GM23338 (cell line): ENCODE measurements around the gene TEX26. TPM values are rescaled to one million over a fixed set of nuclear protein-coding genes. Genes with fewer than 3 reads are reported as not detected.

Source experiments
- ATAC-seq: fragments of 200-7000 bp; cut with Tn5 transposase; 3 replicates; pipeline ENCODE4 v1.9.1; 2020
- DNase-seq: peaks from one replicate; pipeline ENCODE4 v3.0.0-alpha.2; 2015; ENCODE audit warnings: low spot score
- H2AFZ ChIP-seq: fragments of 200-600 bp; sonication (generic); 2 replicates; pipeline ENCODE4 v1.8.0; 2016; ENCODE audit warnings: antibody characterized with exemption, mild to moderate bottlenecking, moderate library complexity
- H3F3A ChIP-seq: fragments of 200-600 bp; sonication (generic); replicated peaks from 2 replicates; pipeline ENCODE4 v1.8.0; 2017; ENCODE audit warnings: antibody characterized with exemption, mixed run types, low read depth
- H3K27ac ChIP-seq: fragments of 200-600 bp; sonication (generic); 2 replicates; pipeline ENCODE4 v1.6.1; 2016; ENCODE audit warnings: low read depth
- H3K27me3 ChIP-seq: fragments of 200-600 bp; sonication (generic); 2 replicates; pipeline ENCODE4 v1.8.0; 2016; ENCODE audit warnings: mild to moderate bottlenecking, mixed run types, moderate library complexity; ENCODE audit not compliant: insufficient read depth
- H3K36me3 ChIP-seq: fragments of 200-600 bp; sonication (generic); 2 replicates; pipeline ENCODE4 v1.8.0; 2016; ENCODE audit warnings: mild to moderate bottlenecking; ENCODE audit not compliant: insufficient read depth
- H3K4me1 ChIP-seq: fragments of 200-600 bp; sonication (generic); 2 replicates; pipeline ENCODE4 v1.8.0; 2016; ENCODE audit warnings: mild to moderate bottlenecking, moderate library complexity; ENCODE audit not compliant: insufficient read depth
- H3K4me2 ChIP-seq: fragments of 200-600 bp; sonication (generic); 2 replicates; pipeline ENCODE4 v1.7.1; 2017; ENCODE audit warnings: mixed run types
- H3K4me3 ChIP-seq: fragments of 200-600 bp; sonication (generic); 2 replicates; pipeline ENCODE4 v1.6.1; 2016; ENCODE audit warnings: mixed run types
- H3K79me2 ChIP-seq: fragments of 200-600 bp; sonication (generic); replicated peaks from 2 replicates; pipeline ENCODE4 v1.8.0; 2017; ENCODE audit warnings: mild to moderate bottlenecking; ENCODE audit not compliant: insufficient read depth
- H3K9me2 ChIP-seq: fragments of 200-600 bp; sonication (generic); 2 replicates; pipeline ENCODE4 v1.8.0; 2017; ENCODE audit not compliant: insufficient read depth
- H4K20me1 ChIP-seq: fragments of 200-600 bp; sonication (generic); replicated peaks from 2 replicates; pipeline ENCODE4 v1.8.0; 2017; ENCODE audit warnings: mild to moderate bottlenecking; ENCODE audit not compliant: insufficient read depth
- H3K27ac Mint-ChIP-seq: 2 replicates; pipeline ENCODE4 v1.8.0; 2020; ENCODE audit warnings: inconsistent platforms, mild to moderate bottlenecking, moderate library complexity, mixed read lengths
- H3K27me3 Mint-ChIP-seq: 3 replicates; pipeline ENCODE4 v1.8.0; 2022; ENCODE audit warnings: low read depth, mild to moderate bottlenecking, moderate library complexity, mixed read lengths, inconsistent platforms; ENCODE audit not compliant: insufficient read depth, poor library complexity
- H3K36me3 Mint-ChIP-seq: 3 replicates; pipeline ENCODE4 v1.8.0; 2021; ENCODE audit warnings: low read depth, mild to moderate bottlenecking, inconsistent platforms, moderate library complexity, mixed read lengths
- H3K4me1 Mint-ChIP-seq: 3 replicates; pipeline ENCODE4 v1.8.0; 2020; ENCODE audit warnings: mild to moderate bottlenecking, inconsistent platforms, mixed read lengths
- H3K4me3 Mint-ChIP-seq: 3 replicates; pipeline ENCODE4 v1.8.0; 2021; ENCODE audit warnings: moderate library complexity, mild to moderate bottlenecking, inconsistent platforms, mixed read lengths
- H3K9me3 Mint-ChIP-seq: 3 replicates; pipeline ENCODE4 v1.8.0; 2020; ENCODE audit warnings: moderate library complexity, mild to moderate bottlenecking, inconsistent platforms, mixed read lengths
- CREB1 ChIP-seq: fragments of 250-450 bp; sonication (Bioruptor Pico); IDR thresholded peaks from 2 replicates; pipeline ENCODE4 v1.5.0; 2020; ENCODE audit warnings: low read depth, mild to moderate bottlenecking, moderate library complexity
- ETS1 ChIP-seq: IDR thresholded peaks from 2 replicates; pipeline ENCODE4 v1.6.1; 2016; ENCODE audit warnings: antibody characterized with exemption
- EZH2 ChIP-seq: fragments of 200-600 bp; sonication (generic); IDR thresholded peaks from one replicate; pipeline ENCODE4 v1.8.0; 2017; ENCODE audit warnings: antibody characterized with exemption, mild to moderate bottlenecking, low read depth; ENCODE audit not compliant: unreplicated experiment
- EZH2phosphoT487 ChIP-seq: fragments of 200-600 bp; sonication (generic); IDR thresholded peaks from one replicate; pipeline ENCODE4 v1.8.1; 2018; ENCODE audit warnings: antibody characterized with exemption; ENCODE audit not compliant: unreplicated experiment
- NANOG ChIP-seq: IDR thresholded peaks from 2 replicates; pipeline ENCODE4 v1.6.1; 2016; ENCODE audit warnings: antibody characterized with exemption, borderline replicate concordance
- STAT1 ChIP-seq: IDR thresholded peaks from one replicate; pipeline ENCODE4 v1.6.1; 2016; ENCODE audit warnings: antibody characterized with exemption; ENCODE audit not compliant: unreplicated experiment
- ZNF114 ChIP-seq: fragments of 250-450 bp; sonication (Bioruptor Pico); IDR thresholded peaks from 2 replicates; pipeline ENCODE4 v1.5.0; 2020; ENCODE audit warnings: mild to moderate bottlenecking, moderate library complexity
- ZNF462 ChIP-seq: fragments of 250-450 bp; sonication (Bioruptor Pico); IDR thresholded peaks from 2 replicates; pipeline ENCODE4 v1.5.0; 2020; ENCODE audit warnings: mild to moderate bottlenecking, moderate library complexity
- polyA plus RNA-seq: library from polyadenylated mRNA; unstranded; fragments of >200 nt; fragmentation: Nextera tagmentation; extraction: Ambion mirVana; gene quantifications from 2 replicates; pipeline ENCODE4 v1.2.1, GENCODE V29; 2016
- total RNA-seq: library from RNA; depleted of rRNA; stranded (reverse); fragments of >200 nt; shearing (Covaris generic); gene quantifications from 2 replicates; pipeline ENCODE4 v1.2.3, GENCODE V29; 2014
- TF ChIP-seq, protein P1 (sequence below), 2 experiments: fragments of 200-600 bp in 1 of 2; sonication (generic) in 1 of 2; conservative IDR thresholded peaks; 2 replicates each; pipeline versions ENCODE4 v1.5.1 to v1.6.1; 2016 to 2017; ENCODE audit warnings: antibody characterized with exemption in 2 of 2, low read depth in 2 of 2, mild to moderate bottlenecking in 2 of 2, moderate library complexity in 1 of 2

TEX26 gene
- total and polyA plus RNA-seq, 2 experiments from 2014 or later = not detected

- no peak for DNase-seq
- no peak overlapping the region for H2AFZ ChIP-seq
- no peaks in the 10 kb centered on the region for H4K20me1 ChIP-seq
- Mint-ChIP-seq H3K27me3 (no peaks in the 10 kb centered on the region), H3K9me3 (no peaks in the 10 kb centered on the region), H3K4me1 (peaks cover 18% of the 10 kb centered on the region), H3K36me3 (no peaks in the 10 kb centered on the region), H3K4me3 (no peak overlapping the region), H3K27ac (no peak overlapping the region)
- no peaks in the 10 kb centered on the region for H3K4me1 ChIP-seq
- H3K27ac ChIP-seq = no peak overlapping the region
- no peaks in the 10 kb centered on the region for H3K36me3 ChIP-seq
- no peaks in the 10 kb centered on the region for H3K9me2 ChIP-seq
- no peak overlapping the region for H3K4me3 ChIP-seq
- H3F3A ChIP-seq = no peaks in the 10 kb centered on the region
- TF ChIP-seq ZNF114 (CRISPR knock-in tag) = no peak
- TF ChIP-seq EZH2phosphoT487 = no peak
- no peak for TF ChIP-seq ETS1
- TF ChIP-seq, protein P1, sequence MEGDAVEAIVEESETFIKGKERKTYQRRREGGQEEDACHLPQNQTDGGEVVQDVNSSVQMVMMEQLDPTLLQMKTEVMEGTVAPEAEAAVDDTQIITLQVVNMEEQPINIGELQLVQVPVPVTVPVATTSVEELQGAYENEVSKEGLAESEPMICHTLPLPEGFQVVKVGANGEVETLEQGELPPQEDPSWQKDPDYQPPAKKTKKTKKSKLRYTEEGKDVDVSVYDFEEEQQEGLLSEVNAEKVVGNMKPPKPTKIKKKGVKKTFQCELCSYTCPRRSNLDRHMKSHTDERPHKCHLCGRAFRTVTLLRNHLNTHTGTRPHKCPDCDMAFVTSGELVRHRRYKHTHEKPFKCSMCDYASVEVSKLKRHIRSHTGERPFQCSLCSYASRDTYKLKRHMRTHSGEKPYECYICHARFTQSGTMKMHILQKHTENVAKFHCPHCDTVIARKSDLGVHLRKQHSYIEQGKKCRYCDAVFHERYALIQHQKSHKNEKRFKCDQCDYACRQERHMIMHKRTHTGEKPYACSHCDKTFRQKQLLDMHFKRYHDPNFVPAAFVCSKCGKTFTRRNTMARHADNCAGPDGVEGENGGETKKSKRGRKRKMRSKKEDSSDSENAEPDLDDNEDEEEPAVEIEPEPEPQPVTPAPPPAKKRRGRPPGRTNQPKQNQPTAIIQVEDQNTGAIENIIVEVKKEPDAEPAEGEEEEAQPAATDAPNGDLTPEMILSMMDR (conservative IDR thresholded peaks at IDR 0.05; ENCODE audit: low read depth in 2 of 2) = no peak
- no peak for ATAC-seq
- H3K27me3 ChIP-seq = no peaks in the 10 kb centered on the region
- no peak overlapping the region for H3K4me2 ChIP-seq
- H3K79me2 ChIP-seq = no peaks in the 10 kb centered on the region
Measured at GRCh38 chr13:30916991-30917390, 15.5 kb upstream of the TEX26 start.

GRCh38 chr13:30918662-30919405 lies 13.6 kb upstream of the TEX26 start:
- DNase-seq = no peak
- Histone ChIP-seq H3K4me2 (no peak overlapping the region), H3F3A (no peaks in the 10 kb centered on the region), H3K27me3 (no peaks in the 10 kb centered on the region), H3K36me3 (no peaks in the 10 kb centered on the region), H3K27ac (no peak overlapping the region), H3K4me1 (no peaks in the 10 kb centered on the region), H2AFZ (no peak overlapping the region), H3K4me3 (no peak overlapping the region), H4K20me1 (no peaks in the 10 kb centered on the region), H3K79me2 (no peaks in the 10 kb centered on the region), H3K9me2 (no peaks in the 10 kb centered on the region)
- Mint-ChIP-seq H3K36me3 (no peaks in the 10 kb centered on the region), H3K27ac (no peak overlapping the region), H3K27me3 (no peaks in the 10 kb centered on the region), H3K4me3 (no peak overlapping the region), H3K9me3 (no peaks in the 10 kb centered on the region), H3K4me1 (peaks cover 18% of the 10 kb centered on the region)
- no peak for ATAC-seq
- TF ChIP-seq, protein P1 (conservative IDR thresholded peaks at IDR 0.05; ENCODE audit: low read depth in 2 of 2) = no peak
- TF ChIP-seq EZH2 (no peak), NANOG (no peak), EZH2phosphoT487 (no peak), CREB1 (CRISPR knock-in tag) (no peak), ZNF462 (CRISPR knock-in tag) (no peak), ZNF114 (CRISPR knock-in tag) (no peak), STAT1 (no peak)
